CD4-positive, CD25-positive, alpha-beta regulatory T cell (primary cell): Measurements from ENCODE around the gene VWA7. TPM values are rescaled to one million over a fixed set of nuclear protein-coding genes. Genes with fewer than 3 reads are reported as not detected.
A peak's percentile ranks its signal among the peaks of the same experiment; 100 is the strongest.
"Not testable (repeated sequence)": the region's sequence is repeated elsewhere in the genome, so short reads cannot be mapped to it uniquely, and the experiment has no call there.

ENCODE experiments used
- ATAC-seq, 2 donors: fragments of 150-1000 bp; cut with Tn5 transposase; one replicate each; pipeline ENCODE4 v1.10.0; 2021; ENCODE audit warnings: low read depth in 2 of 2, moderate number of reproducible peaks in 2 of 2, moderate library complexity in 1 of 2
- DNase-seq, 3 donors: peaks; one replicate each; pipeline versions ENCODE4 v3.0.0 to v3.0.0-alpha.2; 2012 to 2022; ENCODE audit warnings: mixed read lengths in 1 of 3
- H3K27ac ChIP-seq: one replicate; pipeline ENCODE4 v1.7.0; 2013; ENCODE audit warnings: mild to moderate bottlenecking, low read length; ENCODE audit not compliant: insufficient read depth, poor library complexity, severe bottlenecking
- H3K27me3 ChIP-seq: one replicate; pipeline ENCODE4 v1.7.0; 2013; ENCODE audit warnings: low read length; ENCODE audit not compliant: control insufficient read depth, insufficient read depth
- H3K36me3 ChIP-seq: one replicate; pipeline ENCODE4 v1.7.0; 2013; ENCODE audit warnings: mild to moderate bottlenecking, low read length, moderate library complexity; ENCODE audit not compliant: control insufficient read depth, insufficient read depth
- H3K4me1 ChIP-seq: 2 replicates; pipeline ENCODE4 v1.7.0; 2013; ENCODE audit warnings: mild to moderate bottlenecking, low read length; ENCODE audit not compliant: insufficient read depth, control insufficient read depth, poor library complexity, severe bottlenecking
- H3K4me3 ChIP-seq: one replicate; pipeline ENCODE4 v1.7.0; 2013; ENCODE audit warnings: low read depth, mild to moderate bottlenecking, low read length, moderate library complexity
- H3K9me3 ChIP-seq, 2 experiments: 1 replicate in 1 of 2; 2 replicates in 1 of 2; pipeline ENCODE4 v1.7.0; 2013; ENCODE audit warnings: low read length in 2 of 2, mild to moderate bottlenecking in 1 of 2, moderate library complexity in 1 of 2; ENCODE audit not compliant: control insufficient read depth in 2 of 2
- H3K27ac Mint-ChIP-seq, 3 donors: one replicate each; pipeline ENCODE4 v1.8.0; 2020 to 2022; ENCODE audit warnings: mild to moderate bottlenecking in 3 of 3, mixed read lengths in 3 of 3, moderate library complexity in 2 of 3
- H3K27me3 Mint-ChIP-seq: one replicate; pipeline ENCODE4 v1.8.0; 2022; ENCODE audit warnings: mild to moderate bottlenecking, mixed read lengths
- H3K36me3 Mint-ChIP-seq: one replicate; pipeline ENCODE4 v1.8.0; 2020; ENCODE audit warnings: mixed read lengths
- H3K4me1 Mint-ChIP-seq, 4 donors: one replicate each; pipeline ENCODE4 v1.8.0; 2020 to 2022; ENCODE audit warnings: mixed read lengths in 4 of 4, mild to moderate bottlenecking in 1 of 4
- H3K4me3 Mint-ChIP-seq, 4 donors: one replicate each; pipeline ENCODE4 v1.8.0; 2020 to 2022; ENCODE audit warnings: mild to moderate bottlenecking in 4 of 4, mixed read lengths in 4 of 4, moderate library complexity in 3 of 4
- H3K9me3 Mint-ChIP-seq, 7 donors: one replicate each; pipeline ENCODE4 v1.8.0; 2020 to 2022; ENCODE audit warnings: mixed read lengths in 7 of 7, mild to moderate bottlenecking in 3 of 7, moderate library complexity in 2 of 7
- polyA plus RNA-seq, 4 donors: library from polyadenylated mRNA; unstranded; fragments of 300-500 nt; fragmentation: Illumina TruSeq; gene quantifications; one replicate each; pipeline ENCODE4 v1.2.3, GENCODE V29; 2021
- total RNA-seq: library from RNA; stranded (reverse); gene quantifications from one replicate; pipeline ENCODE4 v1.2.3, GENCODE V29; 2022

VWA7 gene
- total and polyA plus RNA-seq, 5 donors from 2014 or later, result 0.91 to 6.8 (median 1.2) TPM

DNA sequence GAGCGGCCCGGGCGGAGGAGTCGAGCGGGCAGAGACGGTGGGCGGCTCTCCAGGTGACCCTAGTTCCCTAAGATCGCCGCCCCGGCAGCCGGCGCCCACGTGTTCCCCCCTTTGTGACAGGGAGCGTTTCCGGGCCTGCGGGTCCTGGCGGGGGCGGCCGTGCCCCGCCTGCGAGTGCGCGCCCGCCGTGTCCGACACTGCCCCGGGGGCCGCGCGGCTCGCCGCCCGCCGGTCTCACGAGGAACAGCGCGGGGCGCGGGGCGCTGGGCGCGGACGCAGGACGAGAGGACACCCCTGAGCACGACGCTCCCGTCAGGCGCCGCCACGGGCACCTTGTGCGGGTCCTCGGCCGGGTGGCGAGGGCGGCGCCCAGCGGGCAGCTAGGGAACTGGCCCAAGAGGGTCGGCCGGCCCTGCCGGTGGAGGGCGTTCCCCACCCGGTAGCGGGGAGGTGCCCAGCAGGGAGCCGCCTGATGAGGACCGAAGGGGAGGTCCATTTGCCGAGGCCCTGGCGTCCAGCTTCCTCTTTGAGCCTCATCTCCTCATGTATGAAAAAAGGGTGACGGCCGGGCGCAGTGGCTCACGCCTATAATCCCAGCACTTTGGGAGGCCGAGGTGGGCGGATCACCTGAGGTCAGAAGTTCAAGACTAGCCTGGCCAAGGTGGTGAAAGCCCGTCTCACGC is 18.6 kb upstream of the VWA7 start, which contains the start of gene VARS1:
Gene VARS1 (minus strand): TSS at position 137 of the 683 bp plus-strand sequence. CDS start 535 bp downstream, outside the sequence.
- Histone ChIP-seq H3K4me3 (peak within 1 kb of the TSS; percentile 80), H3K9me3 (no peaks in the 10 kb centered on the region), H3K36me3 (peaks cover 5% of the 10 kb centered on the region), H3K27me3 (no peaks in the 10 kb centered on the region), H3K4me1 (peaks cover 46% of the 10 kb centered on the region), H3K27ac (peak within 1 kb of the TSS; percentile 90)
- Mint-ChIP-seq H3K27me3 (no peaks in the 10 kb centered on the region), H3K4me3 (peak within 1 kb of the TSS; percentile 93 to 100 (median 98)), H3K36me3 (peaks cover 8% of the 10 kb centered on the region), H3K4me1 (peaks cover 5 to 58% (median 32%) of the 10 kb centered on the region in 4 donors), H3K9me3 (no peaks in the 10 kb centered on the region), H3K27ac (peak within 1 kb of the TSS; percentile 99)
- DNase-seq, result peak; percentile 76 to 89 (median 85)
- peak; percentile 82 to 83 for ATAC-seq

- no peak for ATAC-seq
- no peaks in the 10 kb centered on the region for H3K27me3 ChIP-seq
- Mint-ChIP-seq H3K4me1 (peaks cover 9 to 61% (median 36%) of the 10 kb centered on the region in 4 donors), H3K27me3 (no peaks in the 10 kb centered on the region), H3K4me3 (peak overlapping the region; percentile 91 to 100 (median 98)), H3K9me3 (peaks cover 0 to 2% (median 0%) of the 10 kb centered on the region in 7 donors), H3K27ac (peak overlapping the region; percentile 99), H3K36me3 (peaks cover 11% of the 10 kb centered on the region)
- DNase-seq, result no peak
- peaks cover 8% of the 10 kb centered on the region for H3K36me3 ChIP-seq
- H3K9me3 ChIP-seq, result no peaks in the 10 kb centered on the region
- peak overlapping the region; percentile 90 for H3K27ac ChIP-seq
- peak overlapping the region; percentile 80 for H3K4me3 ChIP-seq
- H3K4me1 ChIP-seq, result peaks cover 46% of the 10 kb centered on the region
These were observed 17.9 kb upstream of the VWA7 start for GRCh38 chr6:31794866-31795615.

DNA sequence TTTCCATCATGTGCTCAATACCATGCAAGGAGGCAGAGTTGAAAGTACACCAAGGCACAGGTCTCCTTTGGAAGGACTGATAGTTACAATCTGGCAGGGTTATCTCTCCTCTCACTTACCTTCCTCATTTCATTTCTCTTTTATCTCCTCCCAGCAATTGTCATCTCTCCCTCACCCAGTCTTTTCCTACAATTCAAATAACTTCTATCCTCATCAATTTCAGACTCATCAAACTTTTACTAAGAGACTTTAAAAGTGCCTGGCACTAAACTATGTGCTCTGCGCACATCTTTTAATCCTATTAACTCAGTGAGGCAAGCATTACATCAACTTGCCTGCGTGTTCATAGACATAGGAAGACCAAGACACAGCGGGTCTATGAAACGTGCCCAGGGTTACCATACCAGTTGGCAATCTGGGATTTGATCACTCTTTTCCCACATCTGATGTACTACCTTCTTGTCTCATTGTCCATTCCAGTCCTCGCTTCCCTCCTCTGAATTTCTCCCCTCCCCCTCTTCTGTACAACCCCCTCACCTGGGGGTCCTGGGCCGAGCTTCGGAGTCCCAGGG is 17.3 kb upstream of the VWA7 start:
- Histone ChIP-seq H3K4me1 (peaks cover 46% of the 10 kb centered on the region), H3K27me3 (no peaks in the 10 kb centered on the region), H3K36me3 (peaks cover 8% of the 10 kb centered on the region), H3K4me3 (peak overlapping the region; percentile 74), H3K9me3 (no peaks in the 10 kb centered on the region), H3K27ac (peak overlapping the region; percentile 90)
- Mint-ChIP-seq H3K27me3 (no peaks in the 10 kb centered on the region), H3K27ac (peak overlapping the region; percentile 80 to 99 (median 85)), H3K9me3 (peaks cover 0 to 2% (median 0%) of the 10 kb centered on the region in 7 donors), H3K4me1 (peaks cover 9 to 64% (median 36%) of the 10 kb centered on the region in 4 donors), H3K4me3 (peak overlapping the region; percentile 91 to 100 (median 98)), H3K36me3 (peaks cover 11% of the 10 kb centered on the region)
- ATAC-seq, result no peak
- DNase-seq, result peak in 1 of 3 donors; percentile 35

DNA sequence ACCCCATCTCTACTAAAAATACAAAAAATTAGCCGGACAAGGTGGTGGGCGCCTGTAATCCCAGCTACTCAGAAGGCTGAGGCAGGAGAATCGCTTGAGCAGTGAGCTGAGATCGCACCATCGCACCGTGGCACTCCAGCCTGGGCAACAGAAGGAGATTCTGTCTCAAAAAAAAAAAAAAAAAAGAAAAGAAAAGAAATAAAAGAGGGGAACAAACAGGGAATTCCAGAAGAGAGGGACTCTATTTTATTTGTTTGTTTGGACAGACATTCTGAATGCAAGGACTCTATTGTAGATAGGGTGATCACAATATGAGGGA is 16.8 kb upstream of the VWA7 start:
- H3K9me3 ChIP-seq, H3K27me3 Mint-ChIP-seq, H3K27me3 ChIP-seq, DNase-seq, H3K9me3 Mint-ChIP-seq, ATAC-seq: not testable (repeated sequence)
- Mint-ChIP-seq H3K27ac (peak overlapping the region; percentile 80 to 99 (median 85)), H3K4me1 (peaks cover 9 to 66% (median 36%) of the 10 kb centered on the region in 4 donors), H3K36me3 (peaks cover 11% of the 10 kb centered on the region), H3K4me3 (peak overlapping the region; percentile 77 to 100 (median 98))
- H3K4me1 ChIP-seq, result peaks cover 46% of the 10 kb centered on the region
- peak overlapping the region; percentile 90 for H3K27ac ChIP-seq
- peaks cover 11% of the 10 kb centered on the region for H3K36me3 ChIP-seq
- peak overlapping the region; percentile 74 for H3K4me3 ChIP-seq

- Mint-ChIP-seq H3K4me3 (peak overlapping the region in 1 of 4 donors; percentile 43), H3K36me3 (peaks cover 10% of the 10 kb centered on the region), H3K4me1 (peaks cover 9 to 57% (median 32%) of the 10 kb centered on the region in 4 donors), H3K9me3 (peaks cover 0 to 2% (median 0%) of the 10 kb centered on the region in 7 donors), H3K27ac (peak overlapping the region; percentile 15 to 99 (median 43)), H3K27me3 (no peaks in the 10 kb centered on the region)
- H3K27me3 ChIP-seq, result no peaks in the 10 kb centered on the region
- H3K27ac ChIP-seq, result peak overlapping the region; percentile 23
- no peaks in the 10 kb centered on the region for H3K9me3 ChIP-seq
- DNase-seq (no peak), ATAC-seq (no peak)
- peaks cover 11% of the 10 kb centered on the region for H3K36me3 ChIP-seq
- peaks cover 39% of the 10 kb centered on the region for H3K4me1 ChIP-seq
- no peak overlapping the region for H3K4me3 ChIP-seq
These were observed 15.6 kb upstream of the VWA7 start for GRCh38 chr6:31792761-31793171.

GRCh38 chr6:31792090-31792374 is 14.9 kb upstream of the VWA7 start:
- no peak for DNase-seq
- no peak for ATAC-seq
- Mint-ChIP-seq H3K4me1 (peaks cover 9 to 50% (median 25%) of the 10 kb centered on the region in 4 donors), H3K36me3 (peaks cover 7% of the 10 kb centered on the region), H3K27ac (peak overlapping the region in 1 of 3 donors; percentile 59), H3K9me3 (peaks cover 0 to 2% (median 0%) of the 10 kb centered on the region in 7 donors), H3K4me3 (no peak overlapping the region), H3K27me3 (no peaks in the 10 kb centered on the region)
- Histone ChIP-seq H3K27ac (no peak overlapping the region), H3K4me1 (peaks cover 32% of the 10 kb centered on the region), H3K27me3 (no peaks in the 10 kb centered on the region), H3K9me3 (no peaks in the 10 kb centered on the region), H3K36me3 (peaks cover 11% of the 10 kb centered on the region), H3K4me3 (no peak overlapping the region)

DNA sequence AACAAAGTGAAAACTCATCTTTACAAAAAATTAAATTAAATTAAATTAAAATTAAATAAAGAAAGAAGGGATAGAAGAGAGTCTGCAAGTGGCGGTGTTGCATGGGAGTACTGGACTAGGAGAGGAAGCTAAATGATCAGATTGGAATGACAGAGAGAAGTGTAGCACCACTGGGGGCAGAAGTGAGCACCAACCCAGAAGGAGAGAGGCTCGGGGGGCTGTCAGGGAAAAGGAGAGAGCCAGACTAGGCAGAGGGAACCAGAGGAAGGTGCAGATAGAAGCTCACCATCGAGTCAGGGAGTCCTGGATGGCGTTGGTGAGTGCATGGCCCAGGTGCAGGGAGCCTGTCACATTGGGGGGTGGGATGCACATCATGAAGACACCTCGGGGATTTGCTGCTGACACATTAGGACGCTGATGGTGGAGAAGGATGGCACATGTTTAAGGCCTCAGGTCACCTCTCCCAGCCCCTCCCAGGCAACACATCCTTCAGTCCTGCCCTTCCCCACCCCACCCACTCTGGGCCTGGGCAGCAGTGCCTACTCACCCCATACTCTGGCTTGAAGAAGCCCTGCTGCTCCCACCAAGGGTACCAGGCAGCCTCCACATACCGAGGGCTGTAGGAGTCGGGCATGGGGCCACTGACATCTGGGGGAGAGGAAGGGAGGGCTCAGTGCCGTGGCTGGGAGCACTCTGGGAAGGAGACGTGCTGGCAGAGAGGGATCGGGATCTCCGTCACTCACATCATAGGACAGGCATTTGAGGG is 14.4 kb upstream of the VWA7 start:
- Mint-ChIP-seq H3K36me3 (peaks cover 7% of the 10 kb centered on the region), H3K9me3 (peaks cover 0 to 2% (median 0%) of the 10 kb centered on the region in 7 donors), H3K4me3 (peak overlapping the region in 2 of 4 donors; percentile 61), H3K4me1 (peaks cover 9 to 45% (median 22%) of the 10 kb centered on the region in 4 donors), H3K27ac (peak overlapping the region in 1 of 3 donors; percentile 70), H3K27me3 (no peaks in the 10 kb centered on the region)
- Histone ChIP-seq H3K36me3 (peaks cover 11% of the 10 kb centered on the region), H3K27ac (no peak overlapping the region), H3K4me3 (no peak overlapping the region), H3K4me1 (peaks cover 26% of the 10 kb centered on the region), H3K27me3 (no peaks in the 10 kb centered on the region), H3K9me3 (no peaks in the 10 kb centered on the region)
- ATAC-seq (no peak), DNase-seq (peak in 1 of 3 donors; percentile 36)
